AG08396 (cell line): ENCODE data around the gene PLPPR2.
"Not testable (repeated sequence)": the region's sequence is repeated elsewhere in the genome, so short reads cannot be mapped to it uniquely, and the experiment has no call there.

Experiments
- DNase-seq: peaks from one replicate; pipeline ENCODE4 v3.0.0; 2012; ENCODE audit warnings: low spot score, mixed read lengths

The PLPPR2 gene

DNA sequence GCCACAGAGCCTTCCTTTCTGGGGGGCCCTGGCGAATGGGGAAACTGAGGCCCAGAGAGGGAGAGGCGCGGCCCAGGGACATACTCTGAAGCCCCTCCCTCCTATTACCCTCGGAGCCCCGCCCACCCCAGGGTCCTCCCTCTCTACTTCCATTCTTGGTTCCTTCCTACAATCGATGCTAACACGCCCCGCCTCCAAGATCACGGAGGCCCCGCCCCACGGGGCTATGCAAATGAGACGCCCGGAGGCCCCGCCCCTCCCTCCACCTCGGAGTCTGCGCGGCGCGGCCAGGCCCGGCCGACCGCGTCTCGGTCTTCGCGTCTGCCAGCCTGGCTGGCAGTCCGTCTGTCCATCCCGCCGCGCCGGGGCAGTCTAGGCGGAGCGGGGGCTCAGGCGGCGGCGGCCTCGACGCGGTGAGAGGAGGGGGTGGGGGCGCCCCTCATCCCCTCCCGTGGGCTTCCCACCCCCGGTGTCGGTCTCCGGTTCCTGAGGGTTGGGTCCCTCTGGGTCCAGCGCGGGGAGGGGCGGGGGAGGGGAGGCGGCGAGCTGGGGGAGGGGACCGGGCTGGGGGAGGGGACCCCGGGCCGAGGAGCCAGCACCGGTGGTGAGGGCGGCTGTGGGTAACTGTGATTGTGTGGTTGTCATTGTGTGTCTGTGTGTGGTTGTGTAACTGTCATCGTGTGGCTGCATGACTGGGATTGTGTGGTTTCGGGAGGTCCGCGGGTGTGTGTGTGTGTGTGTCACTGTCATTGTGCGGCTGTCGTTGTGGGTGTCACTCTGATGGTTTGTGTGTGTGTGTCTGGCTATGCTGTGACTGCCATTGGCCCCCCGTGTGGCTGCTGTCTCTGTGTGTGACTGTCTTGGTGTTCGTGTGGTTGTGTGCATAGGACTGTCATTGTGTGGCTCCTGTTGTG, at the start of gene PLPPR2:
Gene PLPPR2 (plus strand): TSS at position 273 of the 914 bp plus-strand sequence. CDS start 2,242 bp downstream, outside the sequence.
- peak; percentile 97 for DNase-seq

DNA sequence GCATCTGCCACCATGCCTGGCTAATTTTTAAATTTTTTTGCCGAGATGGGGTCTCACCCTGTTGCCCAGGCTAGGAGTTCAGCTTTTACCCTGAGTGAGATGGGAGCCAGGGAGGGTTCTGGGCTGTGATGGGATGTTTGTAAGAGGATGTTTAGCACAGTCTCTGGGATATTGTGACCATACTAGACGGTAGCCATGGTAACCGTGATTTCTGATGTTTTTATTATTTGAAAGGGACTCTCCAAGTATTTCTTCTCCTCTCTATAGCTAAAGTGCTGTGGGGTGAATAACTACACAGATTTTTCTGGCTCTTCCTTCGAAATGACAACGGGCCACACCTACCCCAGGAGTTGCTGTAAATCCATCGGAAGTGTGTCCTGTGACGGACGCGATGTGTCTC, 48.9 kb upstream of the PLPPR2 start:
- no peak for DNase-seq

GRCh38 chr19:11320278-11320995, 34.8 kb upstream of the PLPPR2 start:
- not testable (repeated sequence) for DNase-seq

- DNase-seq, result no peak
Observed at GRCh38 chr19:11321191-11322126, 33.8 kb upstream of the PLPPR2 start.

GRCh38 chr19:11322269-11323024, 32.8 kb upstream of the PLPPR2 start:
- no peak for DNase-seq

DNA sequence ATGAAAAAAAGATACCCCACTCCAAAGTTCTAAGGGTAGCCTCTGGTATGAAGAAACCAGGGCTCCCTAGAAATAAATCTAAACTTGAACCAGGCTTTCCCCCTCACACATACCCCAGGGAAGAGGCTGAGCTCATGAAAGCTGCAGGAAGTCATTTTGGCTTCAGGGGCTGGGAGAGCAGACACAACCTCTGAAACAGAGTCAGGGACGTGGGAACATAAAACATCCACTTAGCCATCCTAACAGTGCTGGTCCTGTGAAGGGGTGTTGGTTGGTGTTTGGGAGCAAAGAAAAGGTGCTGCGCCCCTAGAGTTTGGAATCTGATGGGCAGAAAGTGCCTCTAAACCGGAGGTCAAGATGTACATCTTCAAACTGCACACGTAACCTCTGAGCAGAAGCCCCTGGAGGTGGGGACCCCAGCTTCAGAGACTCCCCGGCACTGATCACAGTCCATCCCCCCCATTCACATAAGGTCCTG, 31.6 kb upstream of the PLPPR2 start:
- DNase-seq, result no peak

DNA sequence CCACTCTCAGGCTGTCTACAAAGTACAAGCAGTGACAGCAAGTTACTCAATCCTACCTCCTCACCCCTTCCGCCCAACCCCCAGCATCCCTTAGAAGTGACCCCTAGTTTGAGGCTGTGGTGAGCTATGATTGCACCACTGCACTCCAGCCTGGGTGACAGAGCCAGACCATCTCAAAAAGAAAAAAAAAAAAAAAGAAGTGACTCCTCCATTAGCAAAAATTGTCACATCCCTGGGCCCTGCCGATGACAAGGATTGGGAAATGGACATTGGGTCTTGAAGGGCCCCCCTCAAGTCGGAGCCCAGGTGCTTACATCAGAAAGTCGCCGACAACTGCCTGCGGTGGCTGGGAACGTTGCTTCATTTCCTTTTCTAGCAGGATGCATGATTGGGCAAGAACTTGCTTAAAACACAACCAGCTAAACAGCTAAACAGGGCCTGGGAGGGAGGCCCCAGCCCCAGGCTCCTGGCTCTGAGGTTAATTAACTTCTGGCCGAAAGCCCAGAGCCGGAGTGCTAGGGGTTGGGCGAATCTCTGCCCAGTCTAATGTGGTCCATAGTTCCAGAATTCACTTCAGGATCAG, 31.1 kb upstream of the PLPPR2 start:
- peak; percentile 89 for DNase-seq

- no peak for DNase-seq
Observed at GRCh38 chr19:11324748-11325389, 30.4 kb upstream of the PLPPR2 start.

DNA sequence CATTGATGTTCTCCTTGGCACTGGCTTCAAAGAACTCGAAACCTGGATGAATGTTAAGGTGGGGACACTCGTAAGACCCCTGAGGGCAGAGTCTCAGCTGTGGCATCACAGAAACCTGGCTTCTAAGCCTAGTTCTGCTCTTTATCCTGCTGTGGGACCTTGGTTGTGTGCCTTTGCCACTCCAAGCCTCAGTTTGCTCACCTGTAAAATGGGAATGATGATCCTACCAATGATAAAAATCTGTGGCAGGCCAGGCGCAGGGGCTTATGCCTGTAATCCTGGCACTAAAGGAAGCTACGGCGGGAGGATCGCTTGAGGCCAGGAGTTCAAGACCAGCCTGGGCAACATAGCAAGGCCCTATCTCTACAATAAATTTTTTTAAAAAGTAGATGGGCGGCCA, 29.7 kb upstream of the PLPPR2 start:
- DNase-seq, result no peak

GRCh38 chr19:11330127-11330526, 25.1 kb upstream of the PLPPR2 start:
- no peak for DNase-seq

DNA sequence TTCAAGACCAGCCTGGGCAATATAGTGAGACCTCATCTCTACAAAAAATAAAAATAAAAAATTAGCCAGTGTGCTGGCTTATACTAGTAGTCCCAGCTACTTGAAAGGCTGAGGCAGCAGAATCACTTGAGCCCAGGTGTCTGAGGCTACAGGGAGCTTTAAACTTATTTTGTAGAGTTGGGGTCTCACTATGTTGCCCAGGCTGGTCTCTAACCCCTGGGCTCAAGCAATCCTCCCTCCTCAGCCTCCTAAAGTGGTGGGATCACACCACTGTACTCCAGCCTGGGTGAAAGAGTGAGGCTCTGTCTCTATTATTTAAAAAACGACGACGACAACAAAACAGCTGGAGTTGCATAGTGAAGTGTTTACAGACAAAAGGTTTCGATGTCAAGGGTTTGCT, 23.7 kb upstream of the PLPPR2 start:
- no peak for DNase-seq

- no peak for DNase-seq
Observed at GRCh38 chr19:11332822-11333221, 22.4 kb upstream of the PLPPR2 start.

- not testable (repeated sequence) for DNase-seq
Observed at GRCh38 chr19:11333838-11334237, 21.4 kb upstream of the PLPPR2 start.

- no peak for DNase-seq
Observed at GRCh38 chr19:11335449-11336146, 19.6 kb upstream of the PLPPR2 start.

- no peak for DNase-seq
Observed at GRCh38 chr19:11337080-11337479, 18.2 kb upstream of the PLPPR2 start.

DNA sequence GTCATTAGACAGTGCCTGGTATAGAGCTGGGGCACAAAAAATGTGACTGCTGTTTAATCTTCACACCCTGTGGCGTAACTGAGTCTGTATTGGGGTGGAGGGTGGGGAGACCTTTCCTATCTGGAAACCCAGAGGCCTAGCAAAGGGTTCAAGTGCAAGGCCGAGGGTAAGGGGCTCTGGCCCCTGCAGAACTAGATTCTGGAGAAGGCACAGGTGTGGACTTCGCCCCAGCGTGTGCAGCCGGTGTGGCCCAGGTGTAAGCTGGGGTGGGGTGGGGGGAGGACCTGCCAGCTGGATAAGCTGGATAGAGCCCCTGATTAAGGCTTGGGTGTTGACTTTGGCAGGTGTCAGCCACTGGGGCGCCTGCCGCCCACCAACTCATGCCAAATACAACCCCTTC, 17.1 kb upstream of the PLPPR2 start:
- DNase-seq, result no peak

DNA sequence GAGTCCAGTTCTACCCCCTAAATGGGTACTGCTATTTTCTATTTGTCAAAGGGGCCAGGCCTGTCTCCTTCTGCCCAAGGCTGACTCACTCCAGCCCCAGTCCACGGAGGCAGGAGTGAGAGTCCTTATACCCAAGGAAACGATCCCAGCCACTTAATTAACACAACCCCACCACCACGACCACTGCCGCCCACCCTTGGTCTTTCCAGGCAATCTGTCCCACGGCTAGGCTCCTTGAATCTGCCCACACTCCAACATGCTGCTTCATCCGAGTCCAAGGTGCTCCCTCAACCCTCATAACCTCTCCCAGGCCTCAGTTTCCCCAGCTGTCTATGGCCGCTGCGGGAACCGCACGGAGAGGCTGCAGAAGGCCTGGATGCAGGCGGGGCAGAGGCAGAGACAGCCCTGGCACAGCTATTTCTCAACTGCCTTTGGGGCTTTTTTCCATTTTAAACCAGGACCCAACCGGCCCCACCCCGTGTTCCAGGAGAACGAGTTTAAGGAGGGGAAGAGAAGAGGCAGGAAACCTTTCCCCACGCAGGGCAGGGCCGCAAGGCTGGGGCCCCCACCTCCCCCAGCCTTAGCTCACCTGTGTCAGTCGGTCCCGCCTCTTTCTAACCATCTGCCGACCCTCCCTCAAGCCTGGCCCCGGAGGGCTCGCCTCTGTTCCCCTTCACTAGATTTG, 16.5 kb upstream of the PLPPR2 start:
- no peak for DNase-seq

- peak; percentile 97 for DNase-seq
Observed at GRCh38 chr19:11339254-11340098, 15.8 kb upstream of the PLPPR2 start, which contains the start of gene RAB3D. Gene RAB3D (minus strand): TSS chr19:11339657. CDS start chr19:11337399, 2,258 bp downstream.
